ENCODE data around the gene CEP152. TPM values are rescaled to one million over a fixed set of nuclear protein-coding genes. Genes with fewer than 3 reads are reported as not detected.

Gene CEP152
- total and polyA plus RNA-seq, 10 of the 15 experiments (the other 5 are each of a cell fraction or from before 2014, with no cell fraction given), result 5.3 to 22.6 (median 14.2) TPM

GRCh38 chr15:48759921-48760320 lies 50.9 kb downstream of the CEP152 start:
- no peak overlapping the region for H3K9ac ChIP-seq (ENCODE audit: control insufficient read depth, insufficient read depth, low read length)
- WGBS (ENCODE audit: insufficient coverage, insufficient replicate concordance, low lambda C conversion rate, missing lambda C conversion rate), result 100% methylated on average over 1 of the region's 1 CpG
- SMC1A ChIA-PET (ENCODE audit: uncharacterized antibody, unreplicated experiment), result interaction anchor here (0.8 to 1.1 kb wide), 2 partner anchors 10 to 25 kb away, joined by 4 to 5 read pairs; no protein-coding TSS in a partner anchor
- H3K27me3 ChIP-seq (replicated peaks in 1 of 2; ENCODE audit: control insufficient read depth in 2 of 2, insufficient read depth in 2 of 2, low read length in 1 of 2), result no peaks in the 10 kb centered on the region
- CTCF ChIA-PET, result interaction anchor here (1.2 kb wide), 1 partner anchor 408 kb away, joined by 4 read pairs; no protein-coding TSS in a partner anchor
- H3K4me1 ChIP-seq (ENCODE audit: control insufficient read depth, insufficient read depth, low read length), result no peaks in the 10 kb centered on the region
- no peaks in the 10 kb centered on the region for H4K20me1 ChIP-seq (ENCODE audit: control insufficient read depth, insufficient read depth)
- no peak overlapping the region for H3K27ac ChIP-seq (ENCODE audit: control insufficient read depth, insufficient read depth)
- peaks cover 5 to 7% of the 10 kb centered on the region in 2 experiments; a peak in 3 of 4 replicates for H3K36me3 ChIP-seq (ENCODE audit: control insufficient read depth in 2 of 2, insufficient read depth in 2 of 2, low read length in 1 of 2)
- H3K4me2 ChIP-seq (ENCODE audit: control insufficient read depth, insufficient read depth), result no peak overlapping the region
- RAD21 ChIA-PET (ENCODE audit: unreplicated experiment), result no interaction called here
- TF ChIP-seq PKNOX1 (IDR thresholded peaks at IDR 0.05) (no peak), CUX1 (IDR thresholded peaks at IDR 0.05; ENCODE audit: insufficient replicate concordance, low read depth, low read length) (no peak), ZNF592 (IDR thresholded peaks at IDR 0.05) (no peak)
- intact Hi-C loops (cut with micrococcal nuclease; ENCODE audit: unreplicated experiment), result no loop called here
- no peak overlapping the region for H3K4me3 ChIP-seq
- DNase-seq (ENCODE audit: low read depth, low spot score), result no peak
- BruUV-seq (replicated peaks), result no TSS peak
- no peak for ATAC-seq
- POLR2A ChIA-PET, result no interaction called here
- no peaks in the 10 kb centered on the region for H3K79me2 ChIP-seq (ENCODE audit: control insufficient read depth, insufficient read depth, low read length)
- no peak for FAIRE-seq
- in situ Hi-C loops (cut with MboI), result no loop called here
- H3K9me3 ChIP-seq (replicated peaks; ENCODE audit: control insufficient read depth, insufficient read depth, low read length), result no peaks in the 10 kb centered on the region
- no peak overlapping the region for H2AFZ ChIP-seq (ENCODE audit: control insufficient read depth, low read depth, low read length)
